GM21423 (cell line): ENCODE measurements around the gene CCDC60.

Experiments used
- ATAC-seq: cut with Tn5 transposase; IDR thresholded peaks from one replicate; pipeline ENCODE4 v1.9.1; 2021; ENCODE audit warnings: mild to moderate bottlenecking, moderate library complexity; ENCODE audit not compliant: unreplicated experiment

Gene CCDC60, protein sequence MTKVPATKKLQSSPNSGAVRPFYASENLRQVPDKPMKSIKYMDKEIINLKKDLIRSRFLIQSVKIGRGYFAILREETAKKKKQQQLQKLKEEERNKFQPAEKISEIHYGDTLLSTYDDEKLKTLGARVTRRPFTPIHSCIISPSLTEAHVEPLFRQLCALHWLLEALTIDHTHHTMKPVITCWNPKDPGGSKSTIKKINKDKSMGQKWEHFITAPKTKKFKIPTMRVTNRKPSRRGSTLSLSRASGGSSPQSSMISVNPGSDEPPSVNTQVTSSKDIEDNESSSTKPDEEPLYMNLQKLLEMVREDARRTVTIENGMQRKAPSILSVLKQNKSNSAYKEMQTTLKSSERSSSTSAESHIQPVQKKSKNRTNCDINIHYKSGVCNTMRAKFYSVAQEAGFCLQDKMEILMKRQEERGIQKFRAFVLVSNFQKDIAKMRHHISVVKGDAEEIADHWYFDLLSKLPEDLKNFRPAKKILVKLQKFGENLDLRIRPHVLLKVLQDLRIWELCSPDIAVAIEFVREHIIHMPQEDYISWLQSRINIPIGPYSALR

DNA sequence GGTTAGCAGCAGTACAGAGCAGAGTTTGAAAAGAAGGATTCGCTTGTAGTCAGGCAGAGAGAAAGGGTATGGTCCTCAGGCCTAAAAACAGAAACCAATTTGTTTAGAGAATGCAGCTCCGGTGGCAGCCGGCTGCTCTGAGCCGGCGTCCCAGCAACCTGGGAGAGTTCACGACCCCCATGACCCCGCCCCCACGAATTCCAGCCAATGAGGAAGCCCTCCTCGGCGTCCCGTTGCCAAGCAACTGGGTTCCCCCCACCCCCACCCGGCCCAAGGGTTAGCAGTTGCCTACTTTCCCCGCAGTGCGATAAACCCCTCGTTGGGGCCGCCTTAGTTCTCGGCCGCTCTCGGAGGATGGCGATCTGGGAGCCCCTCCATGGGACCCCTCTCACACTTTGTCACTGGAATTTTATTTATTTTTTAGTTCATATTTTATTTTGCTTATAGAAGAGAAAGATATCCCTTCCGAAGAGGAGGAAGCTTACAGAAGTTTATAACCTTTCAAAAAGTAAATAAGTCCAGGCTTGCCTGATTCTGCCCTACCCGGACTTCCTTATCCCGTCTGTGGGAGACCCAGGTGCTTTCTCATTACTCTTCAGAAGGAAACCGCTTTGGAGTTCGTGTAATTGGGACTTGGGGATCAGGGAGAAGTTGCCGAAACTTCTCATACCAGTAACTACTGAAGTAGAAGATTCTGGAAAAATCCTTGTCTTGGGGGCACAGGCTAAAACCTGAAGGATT lies at the start of gene CCDC60:
TSS of gene CCDC60 (plus strand) at position 300 of the 741 bp plus-strand sequence. CDS start 448 bp downstream, outside the sequence.
- ATAC-seq: no peak

- no peak for ATAC-seq
Observed at GRCh38 chr12:119288576-119288975, 46.0 kb upstream of the CCDC60 start.

GRCh38 chr12:119292893-119293630 lies 41.5 kb upstream of the CCDC60 start:
- no peak for ATAC-seq

- no peak for ATAC-seq
Observed at GRCh38 chr12:119294211-119294610, 40.3 kb upstream of the CCDC60 start.

DNA sequence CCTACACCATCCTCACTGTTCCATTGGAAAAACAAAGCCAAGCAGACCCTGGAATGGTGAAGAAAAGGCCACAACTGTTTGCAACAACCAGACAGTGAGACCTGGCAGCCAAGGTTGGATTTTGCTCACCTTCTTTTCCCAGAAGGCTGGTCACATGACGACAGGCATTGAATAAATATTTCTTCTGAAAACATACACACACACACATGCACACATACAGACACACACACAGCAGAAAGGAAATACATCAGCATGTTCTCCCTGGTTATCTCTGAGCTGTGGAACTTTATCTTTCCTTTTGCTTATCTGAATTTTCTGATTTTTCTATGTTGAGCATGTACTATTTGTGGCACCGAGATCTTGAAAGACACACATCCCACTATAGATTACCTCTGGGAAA lies 38.0 kb upstream of the CCDC60 start:
- ATAC-seq: no peak

GRCh38 chr12:119299130-119299529 lies 35.4 kb upstream of the CCDC60 start:
- ATAC-seq: no peak

DNA sequence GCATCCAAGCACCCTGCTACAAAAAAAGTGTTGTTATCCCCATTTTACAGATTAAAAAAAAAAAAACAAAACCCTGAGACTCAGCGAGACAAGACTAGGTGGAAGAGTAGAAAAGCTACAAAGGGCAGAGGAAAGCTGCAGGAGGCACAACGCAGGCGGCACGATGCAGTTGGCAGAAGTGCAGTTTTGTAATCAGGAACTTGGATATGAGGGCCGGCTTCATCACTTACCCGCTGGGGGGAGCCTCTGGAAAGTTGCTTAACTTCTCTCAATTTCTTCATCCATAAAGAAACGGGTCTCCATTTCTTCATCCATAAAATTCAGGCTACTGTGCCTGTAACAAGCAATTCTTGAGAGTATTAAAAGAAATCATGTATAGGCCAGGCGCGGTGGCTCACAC lies 33.1 kb upstream of the CCDC60 start:
- no peak for ATAC-seq

DNA sequence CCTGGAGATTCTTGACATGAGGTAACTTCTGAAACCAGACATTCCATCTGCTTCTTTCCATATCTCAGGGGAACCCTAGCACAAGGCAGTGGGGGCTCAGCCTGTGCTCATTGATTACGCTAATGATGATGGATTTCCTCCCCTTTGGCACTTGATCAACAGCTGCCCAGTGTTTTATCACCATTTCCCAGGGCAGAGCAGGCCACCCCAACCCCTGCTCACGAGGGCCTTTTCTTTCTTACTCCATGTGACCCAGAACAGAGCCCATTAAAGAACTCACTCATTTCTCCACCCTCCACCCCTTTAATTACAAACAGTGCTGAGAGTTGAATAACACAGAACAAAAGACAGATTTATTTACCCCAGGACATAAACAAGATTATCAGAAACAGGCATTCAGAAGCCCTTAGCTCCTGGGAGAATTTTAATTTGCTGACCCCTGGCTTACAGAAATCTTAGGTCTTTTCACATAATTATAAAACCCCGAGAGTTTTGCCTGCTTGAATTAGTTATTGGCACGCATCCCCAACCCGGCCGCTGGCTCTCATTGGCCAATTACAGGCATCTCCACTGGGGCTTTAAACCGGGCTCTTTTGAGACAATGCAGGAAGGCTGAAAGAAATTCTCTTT lies 32.0 kb upstream of the CCDC60 start:
- ATAC-seq: no peak

- ATAC-seq: no peak
Observed at GRCh38 chr12:119306593-119306992, 27.9 kb upstream of the CCDC60 start.

DNA sequence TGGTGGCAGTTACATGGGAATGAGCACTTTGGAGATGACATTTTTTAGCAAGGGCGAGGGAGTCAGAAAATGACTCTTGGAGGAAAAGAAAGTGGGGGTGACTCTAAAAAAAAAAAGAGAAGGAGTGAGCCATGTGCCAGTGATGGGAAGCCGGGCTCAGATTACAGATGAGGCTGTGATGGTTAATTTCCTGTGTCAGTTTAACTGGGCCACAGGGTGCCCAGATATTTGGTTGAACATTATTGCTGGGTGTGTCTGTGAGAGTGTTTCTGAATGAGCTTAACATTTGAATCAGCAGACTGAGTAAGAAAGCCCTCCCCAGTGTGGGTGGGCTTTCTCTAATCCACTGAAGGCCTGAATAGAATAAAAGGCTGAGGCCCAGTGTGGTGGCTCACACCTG lies 26.8 kb upstream of the CCDC60 start:
- no peak for ATAC-seq

DNA sequence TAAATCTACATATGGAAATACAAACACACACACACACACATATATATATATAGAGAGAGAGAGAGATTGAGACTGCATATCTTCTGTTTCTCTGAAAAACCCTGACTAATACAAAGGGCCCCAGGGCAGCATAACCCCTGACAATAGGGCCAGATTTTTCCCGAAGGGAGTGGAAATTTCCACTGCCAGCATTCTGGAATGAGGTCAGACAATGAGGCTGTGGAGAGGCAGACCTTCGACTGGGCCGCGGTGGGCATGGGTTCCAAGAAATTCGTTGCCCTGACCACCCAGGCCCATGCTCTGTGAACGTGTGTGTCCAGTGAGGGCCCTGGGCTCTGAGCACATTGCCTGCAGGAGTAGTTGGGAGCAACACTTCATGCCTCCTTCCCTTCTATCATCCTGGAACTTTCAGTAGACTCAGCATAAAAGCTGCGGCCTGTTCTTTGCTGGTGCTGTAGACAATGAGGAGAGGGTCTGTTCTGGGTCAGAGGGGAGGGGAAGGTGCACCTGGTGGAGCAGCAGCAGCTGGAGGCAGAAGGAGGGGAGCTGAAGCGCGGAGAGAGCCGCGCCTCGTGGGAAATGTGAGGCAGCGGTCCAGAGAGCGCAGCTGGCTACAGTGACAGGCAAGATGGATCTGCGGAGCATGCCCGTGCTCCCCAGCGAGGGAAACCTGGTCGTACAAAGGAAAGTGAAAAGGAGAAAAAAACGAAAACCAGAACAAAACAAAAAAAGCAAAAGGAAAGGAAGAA lies 25.6 kb upstream of the CCDC60 start:
- ATAC-seq: no peak

- no peak for ATAC-seq
Observed at GRCh38 chr12:119311878-119312277, 22.7 kb upstream of the CCDC60 start.

DNA sequence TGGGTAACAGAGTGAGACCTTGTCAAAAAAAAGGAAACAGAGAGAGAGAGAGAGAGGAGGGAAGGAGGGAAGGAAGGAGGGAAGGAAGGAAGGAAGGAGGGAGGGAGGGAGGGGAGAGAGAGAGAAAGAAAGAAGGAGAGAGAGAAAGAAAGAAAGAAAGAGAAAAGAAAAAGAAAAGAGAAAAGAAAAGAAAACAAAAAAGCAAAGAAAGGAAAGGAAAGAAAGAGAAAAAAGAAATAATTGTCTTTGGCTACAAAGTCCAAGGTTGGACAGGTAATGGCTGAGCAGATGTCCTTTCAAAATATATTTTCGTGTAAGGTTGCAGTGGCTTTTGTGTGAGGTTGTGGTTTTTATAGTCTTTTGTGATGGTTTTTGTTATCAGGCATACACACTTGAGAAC lies 21.6 kb upstream of the CCDC60 start:
- ATAC-seq: no peak

- no peak for ATAC-seq
Observed at GRCh38 chr12:119314290-119314689, 20.2 kb upstream of the CCDC60 start.

GRCh38 chr12:119319638-119320037 lies 14.9 kb upstream of the CCDC60 start:
- ATAC-seq: no peak

DNA sequence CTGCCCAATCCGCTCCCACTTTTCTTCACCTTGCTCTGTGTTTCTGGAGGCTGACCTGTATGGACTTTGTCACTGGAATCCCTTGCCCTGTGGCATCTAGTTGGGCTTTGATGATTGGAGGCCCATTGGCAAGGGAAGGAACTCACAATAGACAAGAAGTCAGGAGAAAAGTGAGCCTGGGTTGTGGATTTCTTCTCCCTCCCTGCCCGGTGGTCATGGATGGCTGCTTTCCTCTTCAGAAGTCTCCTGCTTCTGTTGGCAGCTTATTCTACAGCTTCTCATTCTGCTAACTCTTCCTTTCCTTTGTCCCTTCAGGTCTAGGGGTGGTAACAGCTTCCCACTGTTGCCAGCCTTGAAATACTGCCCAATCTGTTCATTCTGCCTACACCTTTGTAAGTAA lies 13.9 kb upstream of the CCDC60 start:
- no peak for ATAC-seq

DNA sequence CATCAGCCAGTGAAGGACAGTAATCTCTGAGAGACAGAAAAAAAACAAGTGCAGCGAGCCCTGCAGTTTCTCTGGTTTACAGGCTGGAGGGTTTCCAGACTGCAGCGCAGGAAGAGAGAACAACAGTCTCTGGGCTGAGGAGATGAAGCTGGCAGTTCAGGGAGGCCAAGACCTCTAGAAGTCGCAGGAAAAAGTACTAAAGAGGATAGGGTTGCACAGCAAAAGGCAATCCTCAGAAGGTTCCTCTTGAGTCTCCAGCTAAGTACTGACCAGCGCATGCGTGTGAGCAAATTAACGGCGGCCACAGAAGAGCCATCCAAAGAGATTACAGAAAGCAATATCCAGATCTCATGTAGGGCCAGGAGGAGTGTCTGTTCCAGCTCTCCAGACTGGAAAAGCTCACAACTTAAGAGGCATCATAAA lies 12.2 kb upstream of the CCDC60 start:
- no peak for ATAC-seq

DNA sequence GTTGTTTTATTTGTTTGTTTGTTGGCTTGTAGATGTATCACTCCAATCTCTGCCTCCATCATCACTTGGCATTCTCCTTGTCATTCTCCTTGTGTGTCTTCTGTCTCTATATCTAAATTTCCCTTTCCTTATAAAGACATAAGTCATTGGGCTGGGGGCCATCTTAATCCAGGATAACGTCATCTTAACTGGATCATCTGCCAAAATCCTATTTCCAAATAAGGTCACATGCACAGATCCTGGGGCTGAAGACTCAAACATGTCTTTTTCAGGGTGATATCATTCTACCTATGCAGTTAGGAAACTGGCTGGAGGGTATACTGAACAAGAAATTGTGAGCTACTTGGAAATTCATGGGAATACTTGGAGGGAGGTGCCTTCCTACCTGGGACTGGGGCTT lies 8.7 kb upstream of the CCDC60 start:
- no peak for ATAC-seq

GRCh38 chr12:119326341-119326740 lies 8.2 kb upstream of the CCDC60 start:
- ATAC-seq: no peak

GRCh38 chr12:119327471-119327870 lies 7.1 kb upstream of the CCDC60 start:
- ATAC-seq: no peak
